ENCODE data around the gene HRH2. TPM values are rescaled to one million over a fixed set of nuclear protein-coding genes. Genes with fewer than 3 reads are reported as not detected.
"Not testable (repeated sequence)": the region's sequence is repeated elsewhere in the genome, so short reads cannot be mapped to it uniquely, and the experiment has no call there.

The HRH2 gene
- total RNA-seq, 6 experiments from 2014 or later, result not detected

GRCh38 chr5:175614861-175615260 lies 43.0 kb upstream of the HRH2 start:
- TF ChIP-seq CTCF (IDR thresholded peaks at IDR 0.05), result no peak
- Mint-ChIP-seq H3K4me3 (no peak overlapping the region), H3K27ac (no peak overlapping the region), H3K36me3 (ENCODE audit: low read depth) (peaks cover 5% of the 10 kb centered on the region), H3K27me3 (ENCODE audit: insufficient read depth) (peaks cover 2% of the 10 kb centered on the region; the same call in 1 of the 2 replicates), H3K9me3 (peaks cover 56% of the 10 kb centered on the region), H3K4me1 (ENCODE audit: low read depth) (no peaks in the 10 kb centered on the region)
- no peak for DNase-seq

GRCh38 chr5:175616083-175616482 lies 41.8 kb upstream of the HRH2 start:
- H3K27ac Mint-ChIP-seq, result no peak overlapping the region
- no peak for DNase-seq
- H3K4me1 Mint-ChIP-seq (ENCODE audit: low read depth), result no peaks in the 10 kb centered on the region
- TF ChIP-seq CTCF (IDR thresholded peaks at IDR 0.05), result no peak
- H3K36me3 Mint-ChIP-seq (ENCODE audit: low read depth), result peaks cover 3% of the 10 kb centered on the region
- H3K9me3 Mint-ChIP-seq, result peaks cover 44% of the 10 kb centered on the region
- H3K27me3 Mint-ChIP-seq (ENCODE audit: insufficient read depth), result peaks cover 2% of the 10 kb centered on the region; the same call in 1 of the 2 replicates
- H3K4me3 Mint-ChIP-seq, result no peak overlapping the region

GRCh38 chr5:175616527-175616926 lies 41.3 kb upstream of the HRH2 start:
- DNase-seq; H3K27ac Mint-ChIP-seq; H3K4me1 Mint-ChIP-seq (ENCODE audit: low read depth); H3K27me3 Mint-ChIP-seq (ENCODE audit: insufficient read depth); H3K36me3 Mint-ChIP-seq (ENCODE audit: low read depth); H3K4me3 Mint-ChIP-seq: not testable (repeated sequence)
- peaks cover 39% of the 10 kb centered on the region for H3K9me3 Mint-ChIP-seq

- H3K9me3 Mint-ChIP-seq, result peaks cover 34% of the 10 kb centered on the region
- H3K27me3 Mint-ChIP-seq (ENCODE audit: insufficient read depth), result peaks cover 2% of the 10 kb centered on the region; the same call in 1 of the 2 replicates
- no peaks in the 10 kb centered on the region for H3K36me3 Mint-ChIP-seq (ENCODE audit: low read depth)
- DNase-seq, result no peak
- no peak overlapping the region for H3K27ac Mint-ChIP-seq
- H3K4me3 Mint-ChIP-seq, result no peak overlapping the region
- no peak for TF ChIP-seq CTCF (IDR thresholded peaks at IDR 0.05)
- H3K4me1 Mint-ChIP-seq (ENCODE audit: low read depth), result no peaks in the 10 kb centered on the region
Observed at GRCh38 chr5:175617447-175617846, 40.4 kb upstream of the HRH2 start.

- Mint-ChIP-seq H3K4me3 (no peak overlapping the region), H3K9me3 (peaks cover 29% of the 10 kb centered on the region), H3K36me3 (ENCODE audit: low read depth) (no peaks in the 10 kb centered on the region), H3K27me3 (ENCODE audit: insufficient read depth) (peaks cover 2% of the 10 kb centered on the region), H3K4me1 (ENCODE audit: low read depth) (no peaks in the 10 kb centered on the region), H3K27ac (no peak overlapping the region)
- no peak for DNase-seq
- no peak for TF ChIP-seq CTCF (IDR thresholded peaks at IDR 0.05)
Observed at GRCh38 chr5:175620527-175620926, 37.3 kb upstream of the HRH2 start.

GRCh38 chr5:175621971-175622370 lies 35.9 kb upstream of the HRH2 start:
- no peak for DNase-seq
- H3K36me3 Mint-ChIP-seq (ENCODE audit: low read depth), result no peaks in the 10 kb centered on the region
- peaks cover 30% of the 10 kb centered on the region for H3K9me3 Mint-ChIP-seq
- no peaks in the 10 kb centered on the region for H3K4me1 Mint-ChIP-seq (ENCODE audit: low read depth)
- H3K4me3 Mint-ChIP-seq, result no peak overlapping the region
- no peak overlapping the region for H3K27ac Mint-ChIP-seq
- H3K27me3 Mint-ChIP-seq (ENCODE audit: insufficient read depth), result peaks cover 2% of the 10 kb centered on the region; the same call in 1 of the 2 replicates
- TF ChIP-seq CTCF (IDR thresholded peaks at IDR 0.05), result no peak
